ENCODE data around the gene SF3B5. TPM values are rescaled to one million over a fixed set of nuclear protein-coding genes. Genes with fewer than 3 reads are reported as not detected.

Gene SF3B5
- total RNA-seq, 6 experiments from 2014 or later: 59.2 to 206 (median 70.6) TPM

- TF ChIP-seq POLR2A (IDR thresholded peaks at IDR 0.05) (no peak), CTCF (IDR thresholded peaks at IDR 0.05) (no peak)
- H3K27me3 ChIP-seq: no peaks in the 10 kb centered on the region
- no peaks in the 10 kb centered on the region for H3K9me3 ChIP-seq
- DNase-seq (no peak), ATAC-seq (no peak)
- no peaks in the 10 kb centered on the region for H3K36me3 ChIP-seq
- H3K27ac ChIP-seq: no peak overlapping the region
- no peak overlapping the region for H3K4me3 ChIP-seq
- intact Hi-C loops (cut with DNase I): no loop called here
- WGBS (ENCODE audit: insufficient coverage, low coverage, low lambda C conversion rate, missing lambda C conversion rate): no CpG with 5 or more reads among the region's 5 CpGs
- no peaks in the 10 kb centered on the region for H3K4me1 ChIP-seq
These were observed 24.0 kb upstream of the SF3B5 start for GRCh38 chr6:144119376-144119775.

- no peaks in the 10 kb centered on the region for H3K9me3 ChIP-seq
- H3K36me3 ChIP-seq: no peaks in the 10 kb centered on the region
- WGBS (ENCODE audit: insufficient coverage, low coverage, low lambda C conversion rate, missing lambda C conversion rate): 65% methylated on average over 3 of the region's 3 CpGs
- no peak for TF ChIP-seq CTCF (IDR thresholded peaks at IDR 0.05)
- TF ChIP-seq POLR2A (IDR thresholded peaks at IDR 0.05): no peak
- H3K4me3 ChIP-seq: no peak overlapping the region
- no peak overlapping the region for H3K27ac ChIP-seq
- no peaks in the 10 kb centered on the region for H3K27me3 ChIP-seq
- ATAC-seq: no peak
- intact Hi-C loops (cut with DNase I): no loop called here
- DNase-seq: no peak
- no peaks in the 10 kb centered on the region for H3K4me1 ChIP-seq
These were observed 19.8 kb upstream of the SF3B5 start for GRCh38 chr6:144115219-144115618.

- no peaks in the 10 kb centered on the region for H3K36me3 ChIP-seq
- H3K9me3 ChIP-seq: no peaks in the 10 kb centered on the region
- intact Hi-C loops (cut with DNase I): no loop called here
- DNase-seq: no peak
- H3K27me3 ChIP-seq: no peaks in the 10 kb centered on the region
- no peak for ATAC-seq
- TF ChIP-seq POLR2A (IDR thresholded peaks at IDR 0.05) (no peak), CTCF (IDR thresholded peaks at IDR 0.05) (no peak)
- 86% methylated on average over 6 of the region's 6 CpGs for WGBS (ENCODE audit: insufficient coverage, low coverage, low lambda C conversion rate, missing lambda C conversion rate)
- H3K4me3 ChIP-seq: no peak overlapping the region
- no peak overlapping the region for H3K27ac ChIP-seq
- H3K4me1 ChIP-seq: no peaks in the 10 kb centered on the region
These were observed 18.0 kb upstream of the SF3B5 start for GRCh38 chr6:144113366-144113765.

GRCh38 chr6:144110210-144110609 lies 14.8 kb upstream of the SF3B5 start:
- intact Hi-C loops (cut with DNase I): no loop called here
- H3K36me3 ChIP-seq: no peaks in the 10 kb centered on the region
- no peak overlapping the region for H3K4me3 ChIP-seq
- H3K27me3 ChIP-seq: no peaks in the 10 kb centered on the region
- WGBS (ENCODE audit: insufficient coverage, low coverage, low lambda C conversion rate, missing lambda C conversion rate): no CpG with 5 or more reads among the region's 5 CpGs
- no peaks in the 10 kb centered on the region for H3K9me3 ChIP-seq
- TF ChIP-seq CTCF (IDR thresholded peaks at IDR 0.05) (no peak), POLR2A (IDR thresholded peaks at IDR 0.05) (no peak)
- no peaks in the 10 kb centered on the region for H3K4me1 ChIP-seq
- DNase-seq: no peak
- no peak for ATAC-seq
- H3K27ac ChIP-seq: no peak overlapping the region

GRCh38 chr6:144106206-144106605 lies 10.8 kb upstream of the SF3B5 start:
- DNase-seq (no peak), ATAC-seq (no peak)
- intact Hi-C loops (cut with DNase I): loop anchor here (5.0 to 10.0 kb wide), 2 partner anchors 111 to 129 kb away; no protein-coding TSS in a partner anchor
- H3K9me3 ChIP-seq: no peaks in the 10 kb centered on the region
- H3K27me3 ChIP-seq: no peaks in the 10 kb centered on the region
- no peak for TF ChIP-seq CTCF (IDR thresholded peaks at IDR 0.05)
- TF ChIP-seq POLR2A (IDR thresholded peaks at IDR 0.05): no peak
- H3K27ac ChIP-seq: no peak overlapping the region
- no peaks in the 10 kb centered on the region for H3K4me1 ChIP-seq
- H3K4me3 ChIP-seq: no peak overlapping the region
- WGBS (ENCODE audit: insufficient coverage, low coverage, low lambda C conversion rate, missing lambda C conversion rate): 82% methylated on average over 1 of the region's 1 CpG
- H3K36me3 ChIP-seq: no peaks in the 10 kb centered on the region

Measured in right lobe of liver (tissue), 6 donors.